Measurements from ENCODE around the gene BPIFB6.

BPIFB6 gene

GRCh38 chr20:33008336-33009213 is 22.9 kb upstream of the BPIFB6 start:
- Mint-ChIP-seq H3K4me1 (peaks cover 8% of the 10 kb centered on the region), H3K4me3 (no peak overlapping the region), H3K9me3 (peaks cover 4% of the 10 kb centered on the region), H3K27me3 (no peaks in the 10 kb centered on the region), H3K36me3 (peaks cover 5% of the 10 kb centered on the region), H3K27ac (no peak overlapping the region)
- ATAC-seq, result no peak

DNA sequence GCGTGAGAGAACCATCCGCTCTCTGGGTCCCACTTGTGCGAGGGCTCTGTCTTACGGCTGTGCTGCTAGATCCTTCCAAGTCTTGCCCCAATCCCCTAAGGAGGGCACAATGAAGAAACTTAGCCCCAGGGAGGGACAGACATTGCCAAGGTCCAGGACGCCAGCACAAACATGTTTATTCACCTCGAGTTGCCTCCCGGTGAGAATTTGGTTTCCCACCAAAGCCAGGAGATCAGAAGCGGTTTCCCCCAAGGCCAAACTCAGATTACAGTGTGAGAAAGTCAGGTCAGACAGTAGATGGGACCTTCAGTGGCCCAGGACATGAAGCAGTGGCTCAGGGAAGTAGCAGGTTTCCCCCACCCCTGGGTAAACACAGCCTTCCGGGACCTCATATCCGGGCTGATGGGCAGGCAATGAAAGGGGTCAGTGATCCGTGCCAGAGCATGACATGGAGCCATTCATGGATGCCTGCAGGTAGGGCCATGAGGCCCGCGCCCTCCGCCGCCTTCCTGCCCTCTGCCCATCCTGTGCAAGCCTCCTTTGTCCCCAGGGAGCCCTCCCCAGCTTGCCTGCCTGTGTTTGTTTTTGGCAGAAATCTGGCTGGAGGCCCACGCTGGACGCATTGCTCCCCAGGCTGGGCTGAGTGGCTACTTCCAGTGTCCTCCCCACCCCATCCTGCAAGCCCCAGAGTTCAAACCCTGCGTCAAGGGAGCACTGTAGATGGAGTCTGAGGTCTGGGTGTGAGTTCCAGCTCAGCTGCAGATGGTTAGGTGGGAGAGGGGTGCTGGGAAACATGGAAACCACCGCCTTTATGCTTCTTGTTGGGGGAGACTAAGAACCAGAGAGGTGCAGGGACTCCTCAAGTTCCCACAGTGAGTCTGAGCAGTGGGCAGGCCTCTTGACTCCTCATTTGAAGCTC is 22.0 kb upstream of the BPIFB6 start:
- no peak for ATAC-seq
- Mint-ChIP-seq H3K4me3 (no peak overlapping the region), H3K36me3 (peaks cover 5% of the 10 kb centered on the region), H3K27me3 (no peaks in the 10 kb centered on the region), H3K27ac (no peak overlapping the region), H3K9me3 (peaks cover 4% of the 10 kb centered on the region), H3K4me1 (peaks cover 8% of the 10 kb centered on the region)

DNA sequence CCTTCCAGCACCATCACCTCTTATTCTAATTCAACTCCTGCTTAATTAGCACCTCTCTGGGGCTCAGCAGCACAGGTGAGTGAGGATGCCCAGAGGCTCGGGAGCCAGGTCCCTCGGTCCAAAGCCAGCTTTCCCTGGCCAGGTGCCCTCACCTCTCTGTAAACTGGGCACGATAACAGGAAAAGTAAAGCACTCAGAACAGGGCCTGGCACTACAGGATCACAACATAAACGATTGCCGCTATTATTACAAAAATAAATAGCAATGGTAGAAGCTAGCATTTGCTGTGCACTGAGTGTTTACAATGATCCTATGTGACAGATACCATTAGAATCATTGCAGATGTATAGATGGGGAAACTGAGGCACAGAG is 21.3 kb upstream of the BPIFB6 start:
- Mint-ChIP-seq H3K36me3 (peaks cover 4% of the 10 kb centered on the region), H3K4me1 (peaks cover 8% of the 10 kb centered on the region), H3K4me3 (no peak overlapping the region), H3K27me3 (peaks cover 5% of the 10 kb centered on the region), H3K9me3 (peaks cover 3% of the 10 kb centered on the region), H3K27ac (no peak overlapping the region)
- no peak for ATAC-seq

DNA sequence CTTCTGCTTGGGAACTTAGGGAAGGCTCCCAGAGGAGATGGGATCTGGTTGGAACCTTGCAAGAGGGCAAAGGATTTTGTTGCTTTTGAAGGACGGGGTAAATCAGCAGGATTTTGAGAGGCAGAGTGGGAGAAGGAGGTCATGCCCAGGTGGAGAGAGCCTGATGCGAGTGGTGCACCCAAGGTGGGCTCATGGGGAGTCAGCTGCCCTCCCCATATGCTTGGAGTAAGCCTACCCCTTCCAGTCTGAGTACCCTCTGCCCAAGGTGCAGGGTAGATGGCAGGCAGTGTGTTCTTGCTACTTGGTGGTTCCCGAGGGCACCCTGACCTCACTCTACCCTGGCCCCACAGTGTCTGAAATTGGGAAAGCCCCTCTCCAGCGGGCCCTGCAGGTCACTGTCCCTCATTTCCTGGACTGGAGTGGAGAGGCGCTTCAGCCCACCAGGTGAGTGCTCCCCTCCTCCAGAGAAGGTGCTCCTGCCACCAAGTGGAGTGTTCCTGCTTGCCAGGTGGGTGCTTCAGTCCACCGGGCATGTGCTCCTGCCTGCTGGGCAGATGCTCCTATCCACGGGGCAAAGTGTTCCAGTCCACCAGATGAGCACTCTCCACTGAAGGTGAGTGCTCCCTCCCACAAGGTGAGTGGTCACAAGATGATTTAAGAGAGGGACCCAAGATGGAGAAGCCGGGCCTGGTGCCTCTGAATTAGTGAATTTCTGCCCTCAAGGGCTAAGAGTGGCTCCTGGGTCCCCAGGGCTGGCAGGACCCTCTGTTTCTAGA is 20.6 kb upstream of the BPIFB6 start:
- no peaks in the 10 kb centered on the region for H3K36me3 Mint-ChIP-seq
- H3K27me3 Mint-ChIP-seq, result peaks cover 11% of the 10 kb centered on the region
- no peak for ATAC-seq
- no peak overlapping the region for H3K27ac Mint-ChIP-seq
- H3K4me3 Mint-ChIP-seq, result no peak overlapping the region
- H3K9me3 Mint-ChIP-seq, result no peaks in the 10 kb centered on the region
- H3K4me1 Mint-ChIP-seq, result peaks cover 8% of the 10 kb centered on the region

DNA sequence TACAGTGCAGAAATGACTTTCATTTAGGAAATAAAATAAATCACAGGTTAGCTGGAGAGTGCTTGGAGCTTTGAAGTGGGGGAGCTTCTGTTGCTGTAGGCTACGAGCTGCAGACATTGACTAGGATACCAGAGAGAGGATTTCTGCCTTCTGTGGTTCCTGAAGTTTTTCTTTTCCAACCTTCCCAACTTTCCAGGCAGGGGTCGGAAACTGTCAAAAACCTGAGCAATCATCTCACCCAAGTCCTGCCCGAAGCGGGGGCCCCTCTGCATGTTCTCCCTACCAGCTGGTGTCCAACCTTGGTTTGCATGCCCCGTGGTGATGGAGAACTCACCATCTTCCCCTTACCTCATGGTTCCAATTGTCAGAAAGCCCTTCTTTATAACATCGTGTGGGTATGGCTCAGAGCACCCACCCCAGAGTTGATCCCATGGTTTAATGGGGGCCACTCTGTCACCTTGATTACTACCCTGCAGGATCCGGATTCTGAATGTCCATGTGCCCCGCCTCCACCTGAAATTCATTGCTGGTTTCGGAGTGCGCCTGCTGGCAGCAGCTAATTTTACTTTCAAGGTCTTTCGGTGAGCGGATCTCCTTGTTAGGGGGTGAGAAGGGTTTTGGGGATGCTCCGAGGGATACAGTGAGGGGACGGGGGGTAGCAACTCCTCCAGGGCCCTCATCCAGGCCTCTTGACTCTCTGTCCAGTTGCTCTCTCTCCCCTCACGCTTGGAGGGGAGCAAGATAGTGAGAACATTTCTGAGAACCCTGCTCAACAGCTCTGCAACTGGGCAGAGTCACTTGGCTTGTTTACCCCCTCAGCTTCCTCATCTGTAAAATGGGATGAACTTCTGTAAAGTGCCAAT is 18.9 kb upstream of the BPIFB6 start:
- Mint-ChIP-seq H3K36me3 (no peaks in the 10 kb centered on the region), H3K27me3 (peaks cover 17% of the 10 kb centered on the region), H3K4me1 (peaks cover 8% of the 10 kb centered on the region), H3K4me3 (no peak overlapping the region), H3K27ac (no peak overlapping the region), H3K9me3 (no peaks in the 10 kb centered on the region)
- ATAC-seq, result no peak

DNA sequence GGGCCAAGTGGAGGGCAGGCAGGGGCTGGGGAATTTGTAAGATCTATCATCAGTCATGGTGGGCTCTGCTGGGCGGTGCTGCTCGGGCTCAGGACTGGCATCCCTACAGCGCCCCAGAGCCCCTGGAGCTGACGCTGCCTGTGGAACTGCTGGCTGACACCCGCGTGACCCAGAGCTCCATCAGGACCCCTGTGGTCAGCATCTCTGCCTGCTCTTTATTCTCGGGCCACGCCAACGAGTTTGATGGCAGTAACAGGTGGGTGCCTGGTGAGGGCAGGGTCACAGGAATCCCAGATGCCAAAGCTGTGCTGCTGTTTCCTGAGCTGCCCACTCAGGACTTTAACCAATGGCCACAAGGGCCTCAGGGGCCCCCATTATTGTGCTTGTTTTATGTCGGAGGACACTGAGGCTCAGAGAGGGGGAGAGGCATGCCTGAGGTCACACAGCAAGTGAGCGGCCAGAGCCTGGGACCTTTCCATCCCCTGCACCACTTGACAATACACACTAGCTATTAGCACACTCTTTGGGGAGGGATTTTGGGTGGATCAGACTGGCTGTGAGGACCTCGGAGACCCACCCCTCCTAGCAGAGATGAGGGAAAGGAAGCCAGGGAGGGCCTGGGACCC is 17.6 kb upstream of the BPIFB6 start:
- no peak for ATAC-seq
- H3K27me3 Mint-ChIP-seq, result peaks cover 17% of the 10 kb centered on the region
- H3K9me3 Mint-ChIP-seq, result no peaks in the 10 kb centered on the region
- H3K36me3 Mint-ChIP-seq, result no peaks in the 10 kb centered on the region
- H3K4me1 Mint-ChIP-seq, result peaks cover 6% of the 10 kb centered on the region
- H3K27ac Mint-ChIP-seq, result no peak overlapping the region
- H3K4me3 Mint-ChIP-seq, result no peak overlapping the region

DNA sequence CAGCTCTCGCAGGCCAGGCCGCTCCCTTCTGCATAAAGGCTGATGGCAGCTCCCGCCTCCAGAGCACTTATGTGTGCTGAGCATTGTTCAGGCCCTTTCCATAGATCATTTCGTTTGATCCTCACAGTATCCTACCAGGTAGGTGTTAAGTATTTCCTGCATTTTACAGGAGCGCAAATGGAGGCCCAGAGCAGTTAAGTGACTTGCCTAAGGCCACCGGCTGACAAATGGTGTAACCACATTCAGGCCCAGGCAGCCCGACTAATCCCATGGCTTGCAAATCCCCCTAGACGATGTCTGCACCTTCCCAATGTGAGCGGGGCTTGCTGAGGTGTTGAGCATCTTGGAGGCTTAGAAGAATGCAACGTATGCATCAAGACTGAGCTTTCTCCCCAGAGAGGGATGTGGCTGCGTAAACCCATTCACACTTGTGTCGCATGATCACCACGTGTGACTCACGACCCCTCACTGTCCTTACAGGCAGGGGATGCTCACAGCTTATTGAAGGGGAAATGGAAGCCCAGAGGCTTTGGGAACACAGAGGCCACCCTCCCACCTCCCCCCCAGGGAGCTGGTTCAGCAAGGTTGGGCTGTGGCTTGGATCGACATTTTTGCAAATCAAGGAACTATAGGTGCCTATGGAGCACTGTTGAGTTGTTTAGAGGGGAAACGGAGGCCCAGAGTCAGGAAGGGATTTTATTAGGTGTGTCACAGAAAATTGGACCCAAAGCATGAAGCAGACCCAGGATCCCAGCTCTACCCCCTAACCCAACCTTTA is 16.9 kb upstream of the BPIFB6 start:
- Mint-ChIP-seq H3K9me3 (no peaks in the 10 kb centered on the region), H3K4me3 (no peak overlapping the region), H3K4me1 (no peaks in the 10 kb centered on the region), H3K27me3 (peaks cover 17% of the 10 kb centered on the region), H3K36me3 (no peaks in the 10 kb centered on the region), H3K27ac (no peak overlapping the region)
- no peak for ATAC-seq

- H3K4me3 Mint-ChIP-seq, result no peak overlapping the region
- no peaks in the 10 kb centered on the region for H3K36me3 Mint-ChIP-seq
- no peak overlapping the region for H3K27ac Mint-ChIP-seq
- ATAC-seq, result no peak
- peaks cover 2% of the 10 kb centered on the region for H3K9me3 Mint-ChIP-seq
- peaks cover 17% of the 10 kb centered on the region for H3K27me3 Mint-ChIP-seq
- no peaks in the 10 kb centered on the region for H3K4me1 Mint-ChIP-seq
These were observed 16.3 kb upstream of the BPIFB6 start for GRCh38 chr20:33015114-33015484.

DNA sequence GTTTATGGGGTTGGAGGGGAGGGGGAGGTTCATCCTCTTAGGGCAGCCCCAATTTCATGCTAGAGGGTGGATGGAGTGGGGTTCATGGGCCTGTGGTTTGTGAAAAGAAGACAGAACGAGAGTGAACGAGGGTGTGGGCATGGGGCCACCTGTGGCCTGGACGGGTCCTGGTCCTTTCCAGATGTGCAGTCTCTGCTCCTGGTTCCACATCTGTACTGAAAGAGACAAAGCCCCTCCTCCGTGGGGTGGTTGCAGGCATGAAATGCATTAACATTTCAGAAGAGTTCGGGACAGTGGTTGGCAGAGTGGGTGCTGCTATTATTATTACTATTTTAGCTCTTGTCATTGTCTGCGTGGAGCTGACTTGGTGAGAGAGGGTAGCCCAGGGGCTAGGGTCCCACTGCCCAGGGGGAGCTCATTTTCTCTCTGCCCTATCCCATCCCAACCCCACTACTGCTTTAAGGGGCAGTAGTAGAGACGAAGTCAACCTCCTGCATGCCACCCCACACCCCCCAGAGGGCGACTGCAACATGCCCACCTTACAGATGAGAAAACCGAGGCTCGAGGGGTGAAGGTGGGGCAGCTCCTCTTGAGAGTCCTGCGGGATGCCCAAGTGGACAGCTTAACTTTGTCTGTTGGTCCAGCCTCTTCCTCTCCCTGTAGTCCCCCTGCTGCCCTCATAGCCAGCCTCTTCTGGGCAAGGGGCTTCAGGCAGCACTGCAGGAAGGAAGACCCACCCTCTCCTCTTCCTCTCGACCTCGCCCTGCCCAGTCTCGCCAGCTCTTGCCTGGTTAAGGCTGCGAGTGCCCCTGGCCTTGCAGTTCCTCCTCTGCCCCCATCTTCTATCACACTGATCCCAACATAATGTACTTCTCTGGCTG is 15.5 kb upstream of the BPIFB6 start:
- Mint-ChIP-seq H3K4me3 (no peak overlapping the region), H3K27ac (no peak overlapping the region), H3K4me1 (peaks cover under 1% of the 10 kb centered on the region), H3K9me3 (peaks cover 2% of the 10 kb centered on the region), H3K36me3 (no peaks in the 10 kb centered on the region), H3K27me3 (peaks cover 17% of the 10 kb centered on the region)
- ATAC-seq, result no peak

DNA sequence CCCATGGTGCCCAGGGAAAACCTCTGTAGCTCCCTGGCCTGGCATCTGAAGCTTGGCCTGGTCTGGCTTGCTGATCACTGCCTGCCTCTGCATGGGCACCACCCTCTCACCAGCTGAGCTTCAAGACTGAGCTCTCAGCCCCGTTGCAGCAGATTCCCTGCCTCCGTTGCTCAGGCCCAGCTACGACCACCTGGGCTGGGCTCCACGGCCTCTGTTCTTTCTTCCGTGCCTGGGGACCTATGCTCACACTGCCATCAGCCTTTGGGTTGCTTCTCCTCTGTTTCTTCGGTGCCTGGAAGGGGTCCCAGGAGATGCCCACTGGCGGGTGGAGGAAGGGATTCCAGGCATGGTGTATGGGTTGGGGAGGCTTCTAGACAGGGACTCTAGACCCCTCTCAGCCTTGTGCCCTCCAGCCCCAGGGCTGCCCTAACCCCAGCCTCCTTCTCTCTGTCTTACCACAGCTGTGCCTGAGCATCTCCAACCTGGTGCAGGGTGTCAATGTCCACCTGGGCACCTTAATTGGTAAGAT is 14.8 kb upstream of the BPIFB6 start:
- H3K27ac Mint-ChIP-seq, result no peak overlapping the region
- peaks cover 17% of the 10 kb centered on the region for H3K27me3 Mint-ChIP-seq
- no peak overlapping the region for H3K4me3 Mint-ChIP-seq

GRCh38 chr20:33017542-33017941 is 13.9 kb upstream of the BPIFB6 start:
- Mint-ChIP-seq H3K4me1 (peaks cover 8% of the 10 kb centered on the region), H3K4me3 (no peak overlapping the region), H3K27ac (no peak overlapping the region), H3K27me3 (peaks cover 17% of the 10 kb centered on the region), H3K36me3 (no peaks in the 10 kb centered on the region), H3K9me3 (peaks cover 2% of the 10 kb centered on the region)
- ATAC-seq, result no peak

More for the DNA sequence above, 14.8 kb upstream of the BPIFB6 start:
- ATAC-seq, result no peak
- no peaks in the 10 kb centered on the region for H3K36me3 Mint-ChIP-seq
- H3K9me3 Mint-ChIP-seq, result peaks cover 2% of the 10 kb centered on the region
- H3K4me1 Mint-ChIP-seq, result peaks cover 7% of the 10 kb centered on the region

- H3K4me1 Mint-ChIP-seq, result peaks cover 8% of the 10 kb centered on the region
- no peak for ATAC-seq
- H3K27ac Mint-ChIP-seq, result no peak overlapping the region
- H3K9me3 Mint-ChIP-seq, result peaks cover 2% of the 10 kb centered on the region
- no peak overlapping the region for H3K4me3 Mint-ChIP-seq
- peaks cover 17% of the 10 kb centered on the region for H3K27me3 Mint-ChIP-seq
- H3K36me3 Mint-ChIP-seq, result no peaks in the 10 kb centered on the region
These were observed 13.1 kb upstream of the BPIFB6 start for GRCh38 chr20:33018169-33018931.
